ENCODE measurements around the gene WDR81. TPM values are rescaled to one million over a fixed set of nuclear protein-coding genes. Genes with fewer than 3 reads are reported as not detected.

Gene WDR81
- total RNA-seq, 1 donor from 2014 or later = 70.4 TPM

GRCh38 chr17:1787301-1787902 is 62.9 kb downstream of the WDR81 start:
- DNase-seq (ENCODE audit: low spot score in 2 of 2) = peak; percentile 70 to 93
- Histone ChIP-seq H3K9me3 (no peaks in the 10 kb centered on the region), H3K27me3 (no peaks in the 10 kb centered on the region), H3K36me3 (no peaks in the 10 kb centered on the region), H3K27ac (peak overlapping the region; percentile 87 to 93), H3K4me1 (peaks cover 4 to 28% of the 10 kb centered on the region in 2 donors), H3K4me3 (no peak overlapping the region)
- intact Hi-C loops (cut with DNase I) = loop anchor here (10.0 kb wide), 1 partner anchor 213 kb away; no protein-coding TSS in a partner anchor
- TF ChIP-seq CTCF (IDR thresholded peaks at IDR 0.05) = no peak

Other genes starting within 250 kb of the WDR81 start
- gene MYO1C, start 232.0 kb upstream of the WDR81 start, total RNA-seq = 251 TPM
- gene INPP5K, start 208.1 kb upstream of the WDR81 start, total RNA-seq = 73.7 TPM
- 15.9 TPM for gene PITPNA, start 161.9 kb upstream of the WDR81 start, total RNA-seq
- 27.6 TPM for gene SLC43A2, start 95.9 kb upstream of the WDR81 start, total RNA-seq
- gene SCARF1, start 79.0 kb upstream of the WDR81 start, total RNA-seq = 295 TPM
- 103 TPM for gene RILP, start 74.8 kb upstream of the WDR81 start, total RNA-seq
- 114 TPM for gene PRPF8, start 39.8 kb upstream of the WDR81 start, total RNA-seq
- 7.5 TPM for gene TLCD2, start 14.3 kb upstream of the WDR81 start, total RNA-seq
- 20.6 TPM for gene SERPINF2, start 18.2 kb downstream of the WDR81 start, total RNA-seq
- gene SERPINF1, start 37.4 kb downstream of the WDR81 start, total RNA-seq = 604 TPM
- 7.6 TPM for gene SMYD4, start 105.2 kb downstream of the WDR81 start, total RNA-seq
- 34.0 TPM for gene RPA1, start 105.3 kb downstream of the WDR81 start, total RNA-seq